Measurements from ENCODE around the gene MAP2K6. TPM values are rescaled to one million over a fixed set of nuclear protein-coding genes. Genes with fewer than 3 reads are reported as not detected.

The MAP2K6 gene
- total and polyA plus RNA-seq, 9 donors: 12.6 to 22.8 (median 16.8) TPM

DNA sequence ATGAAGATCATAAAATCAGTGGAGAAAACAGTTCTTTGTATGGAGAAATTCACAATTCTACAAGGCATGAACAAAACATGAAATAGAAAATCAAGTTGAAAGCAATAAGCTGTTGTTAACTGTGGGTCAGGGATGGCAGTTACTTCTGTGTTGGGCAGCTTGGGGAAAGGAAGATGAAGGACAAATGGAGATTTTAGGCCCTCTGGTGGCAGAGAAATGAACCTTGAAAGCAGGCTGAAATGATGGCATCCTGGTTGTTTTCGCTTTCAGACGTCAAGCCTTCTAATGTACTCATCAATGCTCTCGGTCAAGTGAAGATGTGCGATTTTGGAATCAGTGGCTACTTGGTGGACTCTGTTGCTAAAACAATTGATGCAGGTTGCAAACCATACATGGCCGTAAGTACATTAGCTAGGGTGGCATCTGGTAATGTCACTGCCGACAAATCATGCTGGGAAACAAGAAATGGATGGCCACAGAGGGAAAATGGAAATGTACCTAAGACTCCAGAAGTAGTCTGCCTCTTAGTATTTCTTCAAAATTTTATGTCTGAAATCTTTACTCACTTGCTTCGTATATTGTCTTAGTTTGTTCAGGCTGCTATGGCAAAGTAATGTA lies 108.9 kb downstream of the MAP2K6 start:
- peak; percentile 59 for DNase-seq
- Histone ChIP-seq H3K27me3 (ENCODE audit: control insufficient read depth, insufficient read depth, low read length) (no peaks in the 10 kb centered on the region), H3K4me3 (ENCODE audit: low read length) (no peak overlapping the region), H3K9me3 (replicated peaks; ENCODE audit: control insufficient read depth, low read depth, low read length) (no peaks in the 10 kb centered on the region), H3K27ac (ENCODE audit: low read length) (no peak overlapping the region), H3K36me3 (ENCODE audit: control insufficient read depth, insufficient read depth, low read length) (peaks cover 35% of the 10 kb centered on the region), H3K4me1 (ENCODE audit: control insufficient read depth, insufficient read depth, low read length) (no peaks in the 10 kb centered on the region)
- WGBS (ENCODE audit: insufficient coverage): 52% methylated on average over 4 of the region's 7 CpGs

GRCh38 chr17:69524854-69525253 lies 110.4 kb downstream of the MAP2K6 start:
- DNase-seq: no peak
- Histone ChIP-seq H3K4me3 (ENCODE audit: low read length) (no peak overlapping the region), H3K4me1 (ENCODE audit: control insufficient read depth, insufficient read depth, low read length) (no peaks in the 10 kb centered on the region), H3K27ac (ENCODE audit: low read length) (no peak overlapping the region), H3K36me3 (ENCODE audit: control insufficient read depth, insufficient read depth, low read length) (peaks cover 30% of the 10 kb centered on the region), H3K27me3 (ENCODE audit: control insufficient read depth, insufficient read depth, low read length) (no peaks in the 10 kb centered on the region), H3K9me3 (replicated peaks; ENCODE audit: control insufficient read depth, low read depth, low read length) (no peaks in the 10 kb centered on the region)
- 61% methylated on average over 2 of the region's 4 CpGs for WGBS (ENCODE audit: insufficient coverage)

DNA sequence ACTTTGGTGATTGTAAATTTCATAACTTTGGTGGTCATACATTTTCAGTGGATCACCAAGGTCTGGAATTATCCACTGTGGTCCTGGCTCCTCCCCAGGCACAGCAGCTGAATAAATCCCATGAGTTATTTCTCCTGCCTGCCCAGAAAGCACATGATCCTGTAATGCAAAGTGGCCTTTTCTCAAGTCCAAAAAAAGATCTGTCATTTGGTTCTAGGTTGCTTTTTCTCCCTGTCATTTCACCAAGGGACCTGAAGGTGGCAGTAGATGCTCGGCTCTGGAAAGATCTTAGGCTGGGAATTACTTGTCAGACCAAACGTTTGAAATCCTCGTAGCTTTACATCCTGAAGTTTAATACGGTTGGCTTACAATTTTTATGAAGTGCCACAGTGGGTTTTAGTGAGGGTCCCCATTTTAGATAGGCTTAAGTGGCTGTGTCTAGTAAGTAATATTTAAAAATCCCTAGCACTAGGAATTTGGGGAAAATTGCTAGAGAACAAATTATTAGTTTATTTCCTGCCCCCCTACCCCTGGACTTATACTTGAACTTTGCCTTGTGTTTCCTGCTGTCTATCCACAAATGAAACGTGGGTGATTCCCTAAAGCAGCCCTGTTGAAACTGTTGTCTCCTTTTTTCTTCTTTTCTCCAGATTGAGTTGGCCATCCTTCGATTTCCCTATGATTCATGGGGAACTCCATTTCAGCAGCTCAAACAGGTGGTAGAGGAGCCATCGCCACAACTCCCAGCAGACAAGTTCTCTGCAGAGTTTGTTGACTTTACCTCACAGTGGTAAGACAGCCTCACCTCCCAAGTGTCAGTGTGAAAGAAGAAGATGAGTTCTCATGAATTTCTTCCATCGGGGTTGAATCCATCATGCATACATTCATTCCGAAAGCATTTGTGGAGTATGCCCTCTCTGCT lies 111.7 kb downstream of the MAP2K6 start:
- Histone ChIP-seq H3K27me3 (ENCODE audit: control insufficient read depth, insufficient read depth, low read length) (no peaks in the 10 kb centered on the region), H3K27ac (ENCODE audit: low read length) (no peak overlapping the region), H3K9me3 (replicated peaks; ENCODE audit: control insufficient read depth, low read depth, low read length) (no peaks in the 10 kb centered on the region), H3K4me3 (ENCODE audit: low read length) (no peak overlapping the region), H3K4me1 (ENCODE audit: control insufficient read depth, insufficient read depth, low read length) (no peaks in the 10 kb centered on the region), H3K36me3 (ENCODE audit: control insufficient read depth, insufficient read depth, low read length) (peaks cover 34% of the 10 kb centered on the region)
- peak; percentile 83 for DNase-seq
- WGBS (ENCODE audit: insufficient coverage): 30% methylated on average over 4 of the region's 9 CpGs

DNA sequence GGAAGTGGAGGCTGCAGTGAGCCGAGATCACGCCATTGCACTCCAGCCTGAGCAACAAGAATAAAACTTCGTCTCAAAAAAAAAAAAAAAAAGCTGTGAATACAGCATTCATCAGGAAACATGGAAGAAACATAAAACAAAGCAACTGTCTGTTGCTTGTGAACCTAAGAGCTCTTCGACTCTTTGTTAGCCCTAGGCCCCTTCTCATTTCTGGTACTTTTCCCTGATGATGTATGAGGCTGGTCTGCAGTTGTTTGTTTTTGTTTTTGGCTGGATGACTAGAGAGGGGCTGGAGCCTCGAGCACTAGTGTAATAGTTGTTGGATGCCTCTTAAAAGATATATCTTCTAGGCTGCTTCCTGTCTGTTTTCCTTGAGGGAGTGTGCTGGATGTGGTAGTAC lies 113.5 kb downstream of the MAP2K6 start:
- 73% methylated on average over 2 of the region's 5 CpGs for WGBS (ENCODE audit: insufficient coverage)
- H3K4me1 ChIP-seq (ENCODE audit: control insufficient read depth, insufficient read depth, low read length): no peaks in the 10 kb centered on the region
- H3K27me3 ChIP-seq (ENCODE audit: control insufficient read depth, insufficient read depth, low read length): no peaks in the 10 kb centered on the region
- peaks cover 43% of the 10 kb centered on the region for H3K36me3 ChIP-seq (ENCODE audit: control insufficient read depth, insufficient read depth, low read length)
- no peak for DNase-seq
- H3K9me3 ChIP-seq (replicated peaks; ENCODE audit: control insufficient read depth, low read depth, low read length): no peaks in the 10 kb centered on the region
- H3K27ac ChIP-seq (ENCODE audit: low read length): no peak overlapping the region
- H3K4me3 ChIP-seq (ENCODE audit: low read length): no peak overlapping the region

- Histone ChIP-seq H3K9me3 (replicated peaks; ENCODE audit: control insufficient read depth, low read depth, low read length) (no peaks in the 10 kb centered on the region), H3K36me3 (ENCODE audit: control insufficient read depth, insufficient read depth, low read length) (peaks cover 29% of the 10 kb centered on the region)
- 78% methylated on average over 2 of the region's 11 CpGs for WGBS (ENCODE audit: insufficient coverage)
Measured at GRCh38 chr17:69533481-69534234, 119.2 kb downstream of the MAP2K6 start.

GRCh38 chr17:69534235-69534621 lies 119.7 kb downstream of the MAP2K6 start:
- no peaks in the 10 kb centered on the region for H3K27me3 ChIP-seq (ENCODE audit: control insufficient read depth, insufficient read depth, low read length)
- H3K36me3 ChIP-seq (ENCODE audit: control insufficient read depth, insufficient read depth, low read length): peaks cover 34% of the 10 kb centered on the region
- H3K27ac ChIP-seq (ENCODE audit: low read length): no peak overlapping the region
- no peak overlapping the region for H3K4me3 ChIP-seq (ENCODE audit: low read length)
- no peaks in the 10 kb centered on the region for H3K9me3 ChIP-seq (replicated peaks; ENCODE audit: control insufficient read depth, low read depth, low read length)
- no peak for DNase-seq
- WGBS (ENCODE audit: insufficient coverage): 80% methylated on average over 5 of the region's 5 CpGs
- H3K4me1 ChIP-seq (ENCODE audit: control insufficient read depth, insufficient read depth, low read length): no peaks in the 10 kb centered on the region

More at GRCh38 chr17:69533481-69534234, 119.2 kb downstream of the MAP2K6 start:
- DNase-seq: no peak
- H3K27ac ChIP-seq (ENCODE audit: low read length): no peak overlapping the region
- no peaks in the 10 kb centered on the region for H3K27me3 ChIP-seq (ENCODE audit: control insufficient read depth, insufficient read depth, low read length)
- H3K4me1 ChIP-seq (ENCODE audit: control insufficient read depth, insufficient read depth, low read length): no peaks in the 10 kb centered on the region
- no peak overlapping the region for H3K4me3 ChIP-seq (ENCODE audit: low read length)

- Histone ChIP-seq H3K27ac (ENCODE audit: low read length) (no peak overlapping the region), H3K4me3 (ENCODE audit: low read length) (no peak overlapping the region), H3K27me3 (ENCODE audit: control insufficient read depth, insufficient read depth, low read length) (no peaks in the 10 kb centered on the region), H3K36me3 (ENCODE audit: control insufficient read depth, insufficient read depth, low read length) (peaks cover 34% of the 10 kb centered on the region), H3K4me1 (ENCODE audit: control insufficient read depth, insufficient read depth, low read length) (no peaks in the 10 kb centered on the region), H3K9me3 (replicated peaks; ENCODE audit: control insufficient read depth, low read depth, low read length) (no peaks in the 10 kb centered on the region)
- WGBS (ENCODE audit: insufficient coverage): 100% methylated on average over 2 of the region's 6 CpGs
- DNase-seq: no peak
Measured at GRCh38 chr17:69535016-69535570, 120.6 kb downstream of the MAP2K6 start.

DNA sequence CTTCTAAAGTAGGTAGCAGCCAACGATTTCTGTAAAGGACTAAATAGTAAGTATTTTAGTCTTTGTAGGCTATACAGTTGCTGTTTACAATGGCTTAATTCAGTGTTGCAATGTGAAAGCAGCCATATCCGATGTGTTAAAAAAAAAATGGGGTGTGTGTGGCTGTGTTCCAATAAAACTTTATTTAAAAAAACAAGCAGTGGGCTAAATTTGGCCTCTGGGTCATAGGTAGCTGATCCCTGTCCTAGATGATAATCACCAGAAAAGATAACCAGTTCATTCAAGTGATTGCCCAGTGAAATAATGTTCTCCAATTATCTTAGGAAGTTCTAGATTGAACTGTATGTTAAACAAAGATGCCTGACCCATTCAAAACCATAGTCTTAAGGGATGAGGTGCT lies 124.3 kb downstream of the MAP2K6 start:
- DNase-seq: no peak
- WGBS (ENCODE audit: insufficient coverage): no CpG with 5 or more reads among the region's 2 CpGs
- Histone ChIP-seq H3K4me1 (ENCODE audit: control insufficient read depth, insufficient read depth, low read length) (no peaks in the 10 kb centered on the region), H3K27me3 (ENCODE audit: control insufficient read depth, insufficient read depth, low read length) (no peaks in the 10 kb centered on the region), H3K9me3 (replicated peaks; ENCODE audit: control insufficient read depth, low read depth, low read length) (no peaks in the 10 kb centered on the region), H3K4me3 (ENCODE audit: low read length) (no peak overlapping the region), H3K27ac (ENCODE audit: low read length) (no peak overlapping the region), H3K36me3 (ENCODE audit: control insufficient read depth, insufficient read depth, low read length) (peaks cover 19% of the 10 kb centered on the region)

DNA sequence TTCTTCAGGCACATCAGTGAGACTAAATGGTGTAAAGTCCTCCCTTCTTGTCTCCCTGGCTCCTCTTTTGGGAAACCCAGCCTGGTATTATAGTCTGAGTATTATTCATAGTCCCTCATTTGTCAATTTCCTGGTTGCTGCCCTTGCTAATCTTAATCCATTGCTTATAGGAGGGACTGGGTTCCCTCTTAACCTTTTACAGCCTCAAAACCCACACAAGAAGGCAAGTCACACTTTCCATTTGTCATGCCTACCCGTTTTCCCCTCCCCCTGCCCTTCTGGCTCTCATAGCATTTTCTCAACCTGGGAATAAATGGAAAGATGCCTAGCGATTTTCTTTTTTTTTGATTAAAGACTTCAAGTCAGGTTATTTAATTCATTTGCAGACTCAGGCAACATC lies 124.8 kb downstream of the MAP2K6 start:
- Histone ChIP-seq H3K4me1 (ENCODE audit: control insufficient read depth, insufficient read depth, low read length) (no peaks in the 10 kb centered on the region), H3K36me3 (ENCODE audit: control insufficient read depth, insufficient read depth, low read length) (peaks cover 14% of the 10 kb centered on the region), H3K9me3 (replicated peaks; ENCODE audit: control insufficient read depth, low read depth, low read length) (no peaks in the 10 kb centered on the region), H3K27me3 (ENCODE audit: control insufficient read depth, insufficient read depth, low read length) (no peaks in the 10 kb centered on the region), H3K27ac (ENCODE audit: low read length) (no peak overlapping the region), H3K4me3 (ENCODE audit: low read length) (no peak overlapping the region)
- no CpG with 5 or more reads among the region's 2 CpGs for WGBS (ENCODE audit: insufficient coverage)
- DNase-seq: no peak

Data from muscle of leg (tissue), 11 donors.